ENCODE results near the gene UQCC3. TPM values are rescaled to one million over a fixed set of nuclear protein-coding genes. Genes with fewer than 3 reads are reported as not detected.
"Not testable (repeated sequence)": the region's sequence is repeated elsewhere in the genome, so short reads cannot be mapped to it uniquely, and the experiment has no call there.

UQCC3 gene
- total and polyA plus RNA-seq, 12 donors, result 3.9 to 23.0 (median 5.7) TPM

DNA sequence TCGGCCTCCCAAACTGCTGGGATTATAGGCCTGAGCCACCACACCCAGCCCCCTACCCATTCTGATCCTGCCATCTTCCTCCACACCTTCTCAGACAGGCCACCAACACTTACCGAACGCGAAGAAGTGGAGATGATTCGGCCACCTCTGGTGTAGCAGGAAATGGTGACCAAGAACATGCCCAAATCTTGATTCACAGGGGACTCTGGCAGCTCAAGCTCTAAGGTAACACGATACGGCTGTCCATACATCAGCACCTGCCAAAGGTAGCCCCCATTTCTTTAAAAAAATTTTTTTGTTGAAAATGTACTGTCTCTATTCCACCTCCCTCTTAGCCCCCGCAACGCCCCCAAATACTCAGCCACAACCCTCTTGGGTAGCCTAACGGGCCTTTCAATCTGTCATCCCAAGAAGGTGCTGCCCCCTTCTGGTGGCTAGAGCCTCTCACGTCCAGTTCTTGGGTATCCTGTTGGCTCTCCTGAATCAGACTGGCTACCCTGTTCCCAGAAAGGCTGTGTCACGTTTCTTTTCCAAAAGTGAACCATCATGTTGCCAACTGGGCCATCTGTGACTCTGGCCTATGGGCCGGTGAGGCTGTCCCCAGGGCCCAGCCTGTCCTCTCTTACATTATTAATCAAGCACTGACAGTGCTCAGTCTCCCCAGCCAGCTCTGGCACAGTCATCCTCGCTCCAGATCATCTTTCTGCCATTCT, 23.1 kb downstream of the UQCC3 start:
- intact Hi-C loops (cut with DNase I), result loop anchor here (2.0 to 10.0 kb wide), 7 partner anchors 14 to 312 kb away; partner anchors contain the start of gene TUT1 (in 1 of the 10)
- H3K4me1 ChIP-seq, result peaks cover 0 to 22% (median 16%) of the 10 kb centered on the region in 9 donors
- TF ChIP-seq, protein P1, sequence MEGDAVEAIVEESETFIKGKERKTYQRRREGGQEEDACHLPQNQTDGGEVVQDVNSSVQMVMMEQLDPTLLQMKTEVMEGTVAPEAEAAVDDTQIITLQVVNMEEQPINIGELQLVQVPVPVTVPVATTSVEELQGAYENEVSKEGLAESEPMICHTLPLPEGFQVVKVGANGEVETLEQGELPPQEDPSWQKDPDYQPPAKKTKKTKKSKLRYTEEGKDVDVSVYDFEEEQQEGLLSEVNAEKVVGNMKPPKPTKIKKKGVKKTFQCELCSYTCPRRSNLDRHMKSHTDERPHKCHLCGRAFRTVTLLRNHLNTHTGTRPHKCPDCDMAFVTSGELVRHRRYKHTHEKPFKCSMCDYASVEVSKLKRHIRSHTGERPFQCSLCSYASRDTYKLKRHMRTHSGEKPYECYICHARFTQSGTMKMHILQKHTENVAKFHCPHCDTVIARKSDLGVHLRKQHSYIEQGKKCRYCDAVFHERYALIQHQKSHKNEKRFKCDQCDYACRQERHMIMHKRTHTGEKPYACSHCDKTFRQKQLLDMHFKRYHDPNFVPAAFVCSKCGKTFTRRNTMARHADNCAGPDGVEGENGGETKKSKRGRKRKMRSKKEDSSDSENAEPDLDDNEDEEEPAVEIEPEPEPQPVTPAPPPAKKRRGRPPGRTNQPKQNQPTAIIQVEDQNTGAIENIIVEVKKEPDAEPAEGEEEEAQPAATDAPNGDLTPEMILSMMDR (IDR thresholded peaks at IDR 0.05), result peak; percentile 60 to 92 (median 87)
- no peaks in the 10 kb centered on the region for H3K27me3 ChIP-seq
- peak overlapping the region in 4 of 10 donors; percentile 15 to 44 (median 19) for H3K27ac ChIP-seq
- no peaks in the 10 kb centered on the region for H3K9me3 ChIP-seq
- H3K36me3 ChIP-seq, result peaks cover 0 to 57% (median 17%) of the 10 kb centered on the region in 9 donors
- peak; percentile 71 to 84 for DNase-seq
- ATAC-seq, result peak; percentile 71 to 85 (median 78)
- H3K4me3 ChIP-seq, result no peak overlapping the region
- WGBS, 2 donors, result 40 to 44% methylated on average over 14 of the region's 14 CpGs

DNA sequence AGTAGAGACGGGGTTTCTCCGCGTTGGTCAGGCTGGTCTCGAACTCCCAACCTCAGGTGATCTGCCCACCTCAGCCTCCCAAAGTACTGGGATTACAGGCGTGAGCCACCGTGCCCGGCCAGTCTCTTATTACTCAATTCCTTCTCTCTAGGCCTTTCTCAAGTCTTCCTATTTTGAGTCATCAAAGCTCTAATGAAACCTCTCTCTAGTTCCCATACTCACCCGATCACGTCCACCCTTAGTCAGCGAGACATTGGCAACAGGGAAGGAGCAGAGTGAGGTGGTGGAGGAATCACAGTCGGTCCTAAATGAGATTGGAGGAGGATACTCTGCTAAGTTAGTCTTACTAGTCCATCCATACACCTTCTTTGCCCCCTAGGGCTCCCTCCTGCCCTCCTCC, 30.8 kb downstream of the UQCC3 start:
- intact Hi-C loops (cut with DNase I), result no loop called here
- H3K4me3 ChIP-seq, result no peak overlapping the region
- ATAC-seq (no peak), DNase-seq (no peak)
- TF ChIP-seq, protein P1 (IDR thresholded peaks at IDR 0.05), result no peak
- H3K27me3 ChIP-seq, result no peaks in the 10 kb centered on the region
- WGBS, 2 donors, result 89 to 93% methylated on average over 11 of the region's 11 CpGs
- H3K36me3 ChIP-seq, result peaks cover 0 to 45% (median 11%) of the 10 kb centered on the region in 9 donors
- no peaks in the 10 kb centered on the region for H3K9me3 ChIP-seq
- H3K4me1 ChIP-seq, result peaks cover 12 to 34% (median 20%) of the 10 kb centered on the region in 9 donors
- peak overlapping the region in 1 of 10 donors; percentile 40 for H3K27ac ChIP-seq

DNA sequence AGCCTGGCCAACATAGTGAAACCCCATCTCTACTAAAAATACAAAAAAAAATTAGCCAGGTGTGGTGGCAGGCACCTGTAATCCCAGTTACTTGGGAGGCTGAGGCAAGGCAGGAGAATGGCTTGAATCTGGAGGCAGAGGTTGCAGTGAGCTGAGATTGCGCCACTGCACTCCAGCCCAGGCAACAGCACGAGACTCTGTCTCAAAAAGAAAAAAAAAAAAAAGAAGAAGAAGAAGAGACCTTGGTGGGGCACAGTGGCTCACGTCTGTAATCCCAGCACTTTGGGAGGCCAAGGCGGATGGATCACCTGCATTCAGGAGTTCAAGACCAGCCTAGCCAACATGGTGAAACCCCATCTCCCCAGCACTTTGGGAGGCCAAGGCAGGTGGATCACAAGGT, 32.4 kb downstream of the UQCC3 start:
- WGBS, 2 donors, result 81 to 98% methylated on average over 4 of the region's 4 CpGs
- Histone ChIP-seq H3K36me3 (peaks cover 0 to 35% (median 11%) of the 10 kb centered on the region in 9 donors), H3K4me1 (peaks cover 17 to 47% (median 30%) of the 10 kb centered on the region in 9 donors)
- ATAC-seq; H3K27me3 ChIP-seq; H3K4me3 ChIP-seq; intact Hi-C loops (cut with DNase I); DNase-seq; H3K9me3 ChIP-seq; H3K27ac ChIP-seq: not testable (repeated sequence)

DNA sequence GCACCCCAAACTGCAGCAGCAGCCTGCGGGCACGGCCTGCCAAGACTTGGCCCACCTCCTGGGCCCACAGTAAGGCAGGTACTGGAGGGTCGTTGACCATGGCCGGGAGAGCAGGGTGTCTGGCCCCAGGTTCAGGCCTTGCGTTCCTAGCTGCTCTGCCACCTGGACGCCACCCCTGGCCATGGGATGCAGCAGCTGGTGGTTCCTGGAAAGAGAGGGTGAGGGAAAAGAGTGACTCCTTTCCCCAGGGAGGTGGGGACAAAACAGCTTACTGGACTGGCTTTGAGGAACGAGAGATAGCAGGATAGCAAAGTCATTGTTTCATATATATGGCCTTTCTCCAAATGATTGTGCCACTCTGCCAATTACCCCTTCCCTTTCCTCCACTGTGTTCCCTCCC, 33.9 kb downstream of the UQCC3 start:
- TF ChIP-seq, protein P1 (IDR thresholded peaks at IDR 0.05), result no peak
- intact Hi-C loops (cut with DNase I), result loop anchor here in 3 of 10 donors (5.0 kb wide), 3 partner anchors 33 to 137 kb away; partner anchors contain the start of genes LBHD1 (in 2 of the 3), UQCC3 (in 2 of the 3), C11orf98 (in 1 of the 3) and CSKMT (in 1 of the 3)
- Histone ChIP-seq H3K27me3 (no peaks in the 10 kb centered on the region), H3K36me3 (peaks cover 0 to 25% (median 11%) of the 10 kb centered on the region in 9 donors), H3K4me1 (peaks cover 23 to 57% (median 39%) of the 10 kb centered on the region in 9 donors), H3K27ac (peak overlapping the region in 9 of 10 donors; percentile 70 to 91 (median 84)), H3K9me3 (no peaks in the 10 kb centered on the region), H3K4me3 (peak overlapping the region in 9 of 10 donors; percentile 55 to 90 (median 73))
- ATAC-seq (no peak), DNase-seq (no peak)
- WGBS, 2 donors, result 51 to 62% methylated on average over 7 of the region's 7 CpGs

Measured in heart right ventricle (tissue), 16 donors.